CMK (cell line): Measurements from ENCODE around the gene MTG1.
"Not testable (repeated sequence)": the region's sequence is repeated elsewhere in the genome, so short reads cannot be mapped to it uniquely, and the experiment has no call there.

Experiments
- DNase-seq: peaks from one replicate; pipeline ENCODE4 v3.0.0-alpha.2; 2010; ENCODE audit warnings: low read depth

MTG1 gene

DNA sequence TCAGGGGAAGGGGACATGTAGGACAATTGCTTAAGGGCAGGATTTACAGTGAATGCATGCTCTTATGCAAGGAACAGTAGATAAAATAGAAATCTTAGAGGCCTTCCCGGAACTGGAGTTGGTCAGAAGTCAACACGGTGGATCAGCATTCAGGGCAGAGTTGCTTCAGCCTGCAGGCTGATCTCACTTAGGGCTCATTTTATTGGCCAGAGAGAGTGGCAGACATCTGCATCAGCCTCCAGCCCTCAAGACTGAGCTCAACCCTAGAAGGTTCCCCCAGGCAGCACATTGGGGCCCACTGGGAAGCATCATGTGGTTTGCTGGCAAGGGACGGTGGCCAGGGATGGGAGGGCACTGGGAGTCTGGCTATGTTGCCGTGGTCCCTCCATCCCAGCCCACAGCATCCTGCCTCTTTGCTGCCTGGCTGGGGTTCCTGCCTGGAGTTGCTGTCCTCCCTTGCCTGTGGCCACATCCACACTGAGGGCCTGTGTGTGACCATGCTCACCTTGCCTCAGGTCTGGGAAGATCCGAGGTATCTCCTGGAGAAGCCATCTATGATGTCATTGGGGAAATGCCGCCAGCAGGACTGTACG is 72.8 kb downstream of the MTG1 start:
- DNase-seq = no peak

DNA sequence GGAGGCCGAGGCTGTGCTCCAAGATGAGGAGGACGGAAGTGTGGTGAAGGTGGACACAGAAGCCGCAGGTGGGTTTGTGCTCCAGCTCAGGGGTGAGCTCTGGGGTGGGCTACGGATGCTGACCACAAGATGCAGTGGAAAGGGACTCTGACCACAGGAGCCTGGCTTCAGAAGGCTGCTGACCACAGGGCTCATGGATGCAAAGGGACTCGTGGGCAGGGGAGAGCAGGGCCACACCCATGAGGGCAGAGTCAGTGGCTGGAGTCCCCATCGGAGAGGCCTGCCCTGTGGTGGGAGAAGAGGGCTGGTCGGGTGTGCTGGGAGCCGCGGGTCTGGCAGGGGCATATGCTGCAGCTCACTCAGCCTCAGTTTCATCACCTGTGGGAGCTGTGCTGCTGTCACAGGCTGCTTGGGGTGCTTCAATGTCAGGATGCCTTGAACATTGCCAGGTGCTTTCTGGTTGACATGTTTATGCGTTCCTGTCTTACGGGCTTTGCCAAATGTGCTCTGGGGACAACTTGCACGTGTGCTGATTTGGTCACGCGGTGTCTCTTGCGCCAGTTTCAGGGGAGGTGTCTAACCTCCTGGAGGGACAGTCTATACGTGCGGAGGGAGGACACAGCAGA is 73.4 kb downstream of the MTG1 start:
- DNase-seq = no peak

DNA sequence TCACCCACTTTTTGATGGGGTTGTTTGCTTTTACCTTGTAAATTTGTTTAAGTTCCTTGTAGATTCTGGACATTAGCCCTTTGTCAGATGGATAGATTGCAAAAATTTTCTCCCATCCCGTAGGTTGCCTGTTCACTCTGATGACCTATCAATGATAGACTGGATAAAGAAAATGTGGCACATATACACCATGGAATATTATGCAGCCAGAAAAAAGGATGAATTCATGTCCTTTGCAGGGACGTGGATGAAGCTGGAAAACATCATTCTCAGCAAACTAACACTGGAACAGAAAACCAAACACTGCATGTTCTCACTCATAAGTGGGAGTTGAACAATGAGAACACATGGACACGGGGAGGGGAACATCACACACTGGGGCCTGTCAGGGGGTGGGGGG is 75.2 kb downstream of the MTG1 start:
- DNase-seq = not testable (repeated sequence)

DNA sequence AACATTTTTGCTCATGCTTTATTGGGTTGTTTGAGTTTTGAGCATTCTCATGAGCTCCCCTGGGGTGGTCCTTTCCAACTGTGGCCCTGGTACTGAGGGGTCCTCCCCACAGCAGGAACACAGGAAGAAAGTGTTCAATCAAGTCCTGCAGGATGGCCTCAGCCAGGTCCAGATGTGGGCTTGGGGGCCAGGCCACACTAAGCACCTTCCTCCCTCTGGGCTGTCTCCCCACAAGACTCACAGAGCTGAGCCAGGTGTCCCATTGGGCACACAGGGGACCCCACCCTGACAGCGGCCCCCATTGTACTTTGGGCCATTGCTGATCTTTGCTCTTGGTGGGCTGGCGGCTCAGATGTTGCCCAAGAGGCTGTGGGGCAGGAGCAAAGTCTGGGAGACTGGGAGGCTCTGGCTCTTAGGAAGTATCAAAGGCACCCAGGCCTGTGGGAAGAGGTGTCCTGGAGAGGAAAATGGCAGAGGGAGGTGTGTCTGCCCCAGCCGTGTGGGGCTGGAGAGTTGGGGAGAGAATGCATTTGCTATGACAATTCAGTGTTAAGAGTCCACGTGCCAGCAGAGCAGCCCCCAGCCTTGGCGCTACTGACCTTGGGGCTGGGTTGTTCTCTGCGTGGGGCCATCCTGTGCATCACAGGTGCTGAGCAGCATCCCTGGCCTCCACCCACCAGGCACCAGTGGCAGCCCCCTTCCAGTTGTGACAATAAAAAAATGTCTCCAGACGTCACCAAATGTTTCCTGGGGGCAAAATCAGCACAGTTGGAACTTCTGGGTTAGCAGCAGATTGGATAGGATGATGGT is 77.5 kb downstream of the MTG1 start:
- no peak for DNase-seq
